C4-2B (cell line): ENCODE data around the gene SELENOO.

Experiments
- ZFX ChIP-seq: fragments of 450-650 bp; IDR thresholded peaks from 2 replicates; pipeline ENCODE4 v1.6.1; 2017
- TF ChIP-seq, protein P1 (sequence below): fragments of 450-650 bp; conservative IDR thresholded peaks from 2 replicates; pipeline ENCODE4 v1.5.1; 2017; ENCODE audit warnings: mild to moderate bottlenecking

- TF ChIP-seq, protein P1, sequence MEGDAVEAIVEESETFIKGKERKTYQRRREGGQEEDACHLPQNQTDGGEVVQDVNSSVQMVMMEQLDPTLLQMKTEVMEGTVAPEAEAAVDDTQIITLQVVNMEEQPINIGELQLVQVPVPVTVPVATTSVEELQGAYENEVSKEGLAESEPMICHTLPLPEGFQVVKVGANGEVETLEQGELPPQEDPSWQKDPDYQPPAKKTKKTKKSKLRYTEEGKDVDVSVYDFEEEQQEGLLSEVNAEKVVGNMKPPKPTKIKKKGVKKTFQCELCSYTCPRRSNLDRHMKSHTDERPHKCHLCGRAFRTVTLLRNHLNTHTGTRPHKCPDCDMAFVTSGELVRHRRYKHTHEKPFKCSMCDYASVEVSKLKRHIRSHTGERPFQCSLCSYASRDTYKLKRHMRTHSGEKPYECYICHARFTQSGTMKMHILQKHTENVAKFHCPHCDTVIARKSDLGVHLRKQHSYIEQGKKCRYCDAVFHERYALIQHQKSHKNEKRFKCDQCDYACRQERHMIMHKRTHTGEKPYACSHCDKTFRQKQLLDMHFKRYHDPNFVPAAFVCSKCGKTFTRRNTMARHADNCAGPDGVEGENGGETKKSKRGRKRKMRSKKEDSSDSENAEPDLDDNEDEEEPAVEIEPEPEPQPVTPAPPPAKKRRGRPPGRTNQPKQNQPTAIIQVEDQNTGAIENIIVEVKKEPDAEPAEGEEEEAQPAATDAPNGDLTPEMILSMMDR = no peak
- no peak for TF ChIP-seq ZFX
Observed at GRCh38 chr22:50189184-50189848, 11.5 kb upstream of the SELENOO start.
